SK-N-SH treated with all-trans-retinoic acid at 6 μM for 48 hours (cell line): Measurements from ENCODE around the gene VTI1A.

Experiments used
- ATAC-seq: fragments of 200-7000 bp; cut with Tn5 transposase; 3 replicates; pipeline ENCODE4 v1.9.1; 2020; ENCODE audit warnings: mild to moderate bottlenecking, moderate library complexity
- ARNTL ChIP-seq: fragments of 450-650 bp; formaldehyde crosslinking; IDR thresholded peaks from 2 replicates; pipeline ENCODE4 v1.5.0; 2020; ENCODE audit warnings: low read depth, mild to moderate bottlenecking, moderate library complexity, borderline replicate concordance
- BACH2 ChIP-seq: fragments of 250-450 bp; sonication (Bioruptor Pico); IDR thresholded peaks from 2 replicates; pipeline ENCODE4 v1.9.0; 2021; ENCODE audit warnings: mild to moderate bottlenecking, borderline replicate concordance
- CSDC2 ChIP-seq: fragments of 250-450 bp; sonication (Bioruptor Pico); IDR thresholded peaks from 2 replicates; pipeline ENCODE4 v1.5.0; 2020; ENCODE audit warnings: mild to moderate bottlenecking, moderate library complexity
- ESRRG ChIP-seq: fragments of 250-450 bp; sonication (Bioruptor Pico); IDR thresholded peaks from 2 replicates; pipeline ENCODE4 v1.6.1; 2021; ENCODE audit warnings: mild to moderate bottlenecking
- GLIS3 ChIP-seq: fragments of 250-450 bp; sonication (Bioruptor Pico); IDR thresholded peaks from 2 replicates; pipeline ENCODE4 v1.5.0; 2020; ENCODE audit warnings: mild to moderate bottlenecking, moderate library complexity
- ISL1 ChIP-seq: fragments of 250-450 bp; sonication (Bioruptor Pico); IDR thresholded peaks from 2 replicates; pipeline ENCODE4 v2.1.2; 2022; ENCODE audit warnings: mild to moderate bottlenecking, moderate library complexity
- OSR1 ChIP-seq: fragments of 250-450 bp; sonication (Bioruptor Pico); IDR thresholded peaks from 2 replicates; pipeline ENCODE4 v1.8.0; 2022; ENCODE audit warnings: moderate library complexity, mild to moderate bottlenecking, inconsistent platforms
- RARB ChIP-seq: fragments of 250-450 bp; sonication (Bioruptor Pico); IDR thresholded peaks from 2 replicates; pipeline ENCODE4 v1.8.0; 2021; ENCODE audit warnings: mild to moderate bottlenecking, moderate library complexity
- SNAI2 ChIP-seq: fragments of 250-450 bp; sonication (Bioruptor Pico); IDR thresholded peaks from 2 replicates; pipeline ENCODE4 v1.5.0; 2020; ENCODE audit warnings: mild to moderate bottlenecking, moderate library complexity
- TCF4 ChIP-seq: fragments of 250-450 bp; sonication (Bioruptor Pico); IDR thresholded peaks from 2 replicates; pipeline ENCODE4 v1.8.0; 2021; ENCODE audit warnings: mild to moderate bottlenecking, moderate library complexity, borderline replicate concordance
- TOX ChIP-seq: fragments of 250-450 bp; sonication (Bioruptor Pico); IDR thresholded peaks from 2 replicates; pipeline ENCODE4 v1.8.0; 2021; ENCODE audit warnings: mild to moderate bottlenecking, moderate library complexity, borderline replicate concordance
- ZC3H10 ChIP-seq: fragments of 250-450 bp; sonication (Bioruptor Pico); IDR thresholded peaks from 2 replicates; pipeline ENCODE4 v1.5.1; 2021; ENCODE audit warnings: mild to moderate bottlenecking, moderate library complexity
- ZFP3 ChIP-seq: fragments of 250-450 bp; sonication (Bioruptor Pico); IDR thresholded peaks from 2 replicates; pipeline ENCODE4 v1.5.0; 2020; ENCODE audit warnings: mild to moderate bottlenecking, moderate library complexity
- ZFP30 ChIP-seq: fragments of 450-650 bp; formaldehyde crosslinking; IDR thresholded peaks from 2 replicates; pipeline ENCODE4 v1.5.0; 2022; ENCODE audit warnings: mild to moderate bottlenecking, moderate library complexity
- ZNF70 ChIP-seq: fragments of 450-650 bp; formaldehyde crosslinking; IDR thresholded peaks from 2 replicates; pipeline ENCODE4 v1.5.0; 2020; ENCODE audit warnings: mild to moderate bottlenecking, moderate library complexity
- ZNF8 ChIP-seq: fragments of 450-650 bp; formaldehyde crosslinking; IDR thresholded peaks from 2 replicates; pipeline ENCODE4 v1.5.0; 2020; ENCODE audit warnings: mild to moderate bottlenecking, moderate library complexity
- TF ChIP-seq, protein P1 (sequence below): fragments of 250-450 bp; sonication (Bioruptor Pico); IDR thresholded peaks from 2 replicates; pipeline ENCODE4 v1.5.1; 2020; ENCODE audit warnings: low read depth, mild to moderate bottlenecking, moderate library complexity
- TF ChIP-seq, protein P2 (sequence below): fragments of 250-450 bp; sonication (Bioruptor Pico); IDR thresholded peaks from 2 replicates; pipeline ENCODE4 v1.8.0; 2020; ENCODE audit warnings: mild to moderate bottlenecking, moderate library complexity, borderline replicate concordance
- TF ChIP-seq, protein P3 (sequence below): fragments of 250-450 bp; sonication (Bioruptor Pico); IDR thresholded peaks from 2 replicates; pipeline ENCODE4 v1.8.0; 2021; ENCODE audit warnings: low read depth, mild to moderate bottlenecking, moderate library complexity, borderline replicate concordance
- TF ChIP-seq, protein P4 (sequence below): fragments of 250-450 bp; sonication (Bioruptor Pico); IDR thresholded peaks from 2 replicates; pipeline ENCODE4 v1.5.0; 2020; ENCODE audit warnings: mild to moderate bottlenecking, moderate library complexity
- TF ChIP-seq, protein P5 (sequence below): fragments of 250-450 bp; sonication (Bioruptor Pico); IDR thresholded peaks from 2 replicates; pipeline ENCODE4 v1.5.1; 2021; ENCODE audit warnings: mild to moderate bottlenecking, moderate library complexity

Gene VTI1A

DNA sequence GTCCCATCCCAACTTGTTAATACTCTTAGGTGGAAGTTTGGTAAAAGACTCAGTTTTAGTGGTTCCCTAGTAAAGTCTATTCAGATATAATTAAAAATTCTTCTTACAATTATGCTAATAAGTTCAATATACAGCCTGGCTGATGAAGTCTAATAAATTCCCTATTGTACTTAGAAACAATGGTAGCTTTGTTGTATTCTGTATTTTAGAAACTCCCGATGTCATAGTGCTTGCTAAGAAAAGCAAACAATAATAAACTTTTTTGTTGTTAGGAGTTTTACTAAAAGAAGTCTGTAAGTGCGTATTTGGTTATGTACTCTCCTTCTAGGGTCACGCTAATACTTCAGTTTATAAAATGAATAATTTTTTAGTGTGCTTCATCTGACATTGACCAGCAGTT is 206.8 kb downstream of the VTI1A start:
- TF ChIP-seq RARB (CRISPR knock-in tag) (no peak), BACH2 (CRISPR knock-in tag) (no peak), ESRRG (no peak), GLIS3 (no peak), SNAI2 (no peak), ZNF8 (CRISPR knock-in tag) (no peak), ARNTL (no peak), ZC3H10 (CRISPR knock-in tag) (no peak), OSR1 (CRISPR knock-in tag) (no peak), TCF4 (CRISPR knock-in tag) (no peak), CSDC2 (CRISPR knock-in tag) (no peak), ZFP3 (CRISPR knock-in tag) (no peak), ZNF70 (CRISPR knock-in tag) (no peak), ZFP30 (CRISPR knock-in tag) (no peak)
- TF ChIP-seq, protein P1, sequence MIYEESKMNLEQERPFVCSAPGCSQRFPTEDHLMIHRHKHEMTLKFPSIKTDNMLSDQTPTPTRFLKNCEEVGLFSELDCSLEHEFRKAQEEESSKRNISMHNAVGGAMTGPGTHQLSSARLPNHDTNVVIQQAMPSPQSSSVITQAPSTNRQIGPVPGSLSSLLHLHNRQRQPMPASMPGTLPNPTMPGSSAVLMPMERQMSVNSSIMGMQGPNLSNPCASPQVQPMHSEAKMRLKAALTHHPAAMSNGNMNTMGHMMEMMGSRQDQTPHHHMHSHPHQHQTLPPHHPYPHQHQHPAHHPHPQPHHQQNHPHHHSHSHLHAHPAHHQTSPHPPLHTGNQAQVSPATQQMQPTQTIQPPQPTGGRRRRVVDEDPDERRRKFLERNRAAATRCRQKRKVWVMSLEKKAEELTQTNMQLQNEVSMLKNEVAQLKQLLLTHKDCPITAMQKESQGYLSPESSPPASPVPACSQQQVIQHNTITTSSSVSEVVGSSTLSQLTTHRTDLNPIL: no peak
- TF ChIP-seq, protein P2, sequence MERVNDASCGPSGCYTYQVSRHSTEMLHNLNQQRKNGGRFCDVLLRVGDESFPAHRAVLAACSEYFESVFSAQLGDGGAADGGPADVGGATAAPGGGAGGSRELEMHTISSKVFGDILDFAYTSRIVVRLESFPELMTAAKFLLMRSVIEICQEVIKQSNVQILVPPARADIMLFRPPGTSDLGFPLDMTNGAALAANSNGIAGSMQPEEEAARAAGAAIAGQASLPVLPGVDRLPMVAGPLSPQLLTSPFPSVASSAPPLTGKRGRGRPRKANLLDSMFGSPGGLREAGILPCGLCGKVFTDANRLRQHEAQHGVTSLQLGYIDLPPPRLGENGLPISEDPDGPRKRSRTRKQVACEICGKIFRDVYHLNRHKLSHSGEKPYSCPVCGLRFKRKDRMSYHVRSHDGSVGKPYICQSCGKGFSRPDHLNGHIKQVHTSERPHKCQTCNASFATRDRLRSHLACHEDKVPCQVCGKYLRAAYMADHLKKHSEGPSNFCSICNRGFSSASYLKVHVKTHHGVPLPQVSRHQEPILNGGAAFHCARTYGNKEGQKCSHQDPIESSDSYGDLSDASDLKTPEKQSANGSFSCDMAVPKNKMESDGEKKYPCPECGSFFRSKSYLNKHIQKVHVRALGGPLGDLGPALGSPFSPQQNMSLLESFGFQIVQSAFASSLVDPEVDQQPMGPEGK (CRISPR knock-in tag): no peak
- TF ChIP-seq, protein P3, sequence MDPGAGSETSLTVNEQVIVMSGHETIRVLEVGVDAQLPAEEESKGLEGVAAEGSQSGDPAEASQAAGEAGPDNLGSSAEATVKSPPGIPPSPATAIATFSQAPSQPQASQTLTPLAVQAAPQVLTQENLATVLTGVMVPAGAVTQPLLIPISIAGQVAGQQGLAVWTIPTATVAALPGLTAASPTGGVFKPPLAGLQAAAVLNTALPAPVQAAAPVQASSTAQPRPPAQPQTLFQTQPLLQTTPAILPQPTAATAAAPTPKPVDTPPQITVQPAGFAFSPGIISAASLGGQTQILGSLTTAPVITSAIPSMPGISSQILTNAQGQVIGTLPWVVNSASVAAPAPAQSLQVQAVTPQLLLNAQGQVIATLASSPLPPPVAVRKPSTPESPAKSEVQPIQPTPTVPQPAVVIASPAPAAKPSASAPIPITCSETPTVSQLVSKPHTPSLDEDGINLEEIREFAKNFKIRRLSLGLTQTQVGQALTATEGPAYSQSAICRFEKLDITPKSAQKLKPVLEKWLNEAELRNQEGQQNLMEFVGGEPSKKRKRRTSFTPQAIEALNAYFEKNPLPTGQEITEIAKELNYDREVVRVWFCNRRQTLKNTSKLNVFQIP (CRISPR knock-in tag): no peak
- TF ChIP-seq, protein P4, sequence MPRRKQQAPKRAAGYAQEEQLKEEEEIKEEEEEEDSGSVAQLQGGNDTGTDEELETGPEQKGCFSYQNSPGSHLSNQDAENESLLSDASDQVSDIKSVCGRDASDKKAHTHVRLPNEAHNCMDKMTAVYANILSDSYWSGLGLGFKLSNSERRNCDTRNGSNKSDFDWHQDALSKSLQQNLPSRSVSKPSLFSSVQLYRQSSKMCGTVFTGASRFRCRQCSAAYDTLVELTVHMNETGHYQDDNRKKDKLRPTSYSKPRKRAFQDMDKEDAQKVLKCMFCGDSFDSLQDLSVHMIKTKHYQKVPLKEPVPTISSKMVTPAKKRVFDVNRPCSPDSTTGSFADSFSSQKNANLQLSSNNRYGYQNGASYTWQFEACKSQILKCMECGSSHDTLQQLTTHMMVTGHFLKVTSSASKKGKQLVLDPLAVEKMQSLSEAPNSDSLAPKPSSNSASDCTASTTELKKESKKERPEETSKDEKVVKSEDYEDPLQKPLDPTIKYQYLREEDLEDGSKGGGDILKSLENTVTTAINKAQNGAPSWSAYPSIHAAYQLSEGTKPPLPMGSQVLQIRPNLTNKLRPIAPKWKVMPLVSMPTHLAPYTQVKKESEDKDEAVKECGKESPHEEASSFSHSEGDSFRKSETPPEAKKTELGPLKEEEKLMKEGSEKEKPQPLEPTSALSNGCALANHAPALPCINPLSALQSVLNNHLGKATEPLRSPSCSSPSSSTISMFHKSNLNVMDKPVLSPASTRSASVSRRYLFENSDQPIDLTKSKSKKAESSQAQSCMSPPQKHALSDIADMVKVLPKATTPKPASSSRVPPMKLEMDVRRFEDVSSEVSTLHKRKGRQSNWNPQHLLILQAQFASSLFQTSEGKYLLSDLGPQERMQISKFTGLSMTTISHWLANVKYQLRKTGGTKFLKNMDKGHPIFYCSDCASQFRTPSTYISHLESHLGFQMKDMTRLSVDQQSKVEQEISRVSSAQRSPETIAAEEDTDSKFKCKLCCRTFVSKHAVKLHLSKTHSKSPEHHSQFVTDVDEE: no peak
- TF ChIP-seq, all 23 proteins: peak for 0
- no peak for ATAC-seq

DNA sequence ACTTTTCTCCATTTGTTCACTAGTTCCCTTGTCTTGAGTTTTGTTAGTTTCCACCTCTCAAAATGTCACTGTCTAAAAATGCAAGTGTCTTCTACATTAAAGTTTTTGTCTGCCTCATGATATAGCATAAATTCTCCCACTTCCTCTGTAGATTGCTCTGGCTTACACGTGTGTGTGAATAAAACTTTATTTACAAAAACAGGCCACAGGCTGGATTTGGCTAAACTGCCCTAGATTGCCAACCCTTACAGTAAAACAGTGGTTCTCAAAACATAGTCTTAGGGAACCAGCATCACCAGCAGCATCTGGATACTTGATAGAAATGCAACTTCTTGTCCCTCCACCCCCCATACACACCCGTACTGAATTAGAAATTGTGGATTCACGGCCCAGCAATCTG is 207.8 kb downstream of the VTI1A start:
- no peak for TF ChIP-seq ZNF8 (CRISPR knock-in tag)
- TF ChIP-seq, protein P3 (CRISPR knock-in tag): no peak
- TF ChIP-seq GLIS3: no peak
- no peak for TF ChIP-seq ZC3H10 (CRISPR knock-in tag)
- TF ChIP-seq OSR1 (CRISPR knock-in tag): no peak
- TF ChIP-seq, protein P5, sequence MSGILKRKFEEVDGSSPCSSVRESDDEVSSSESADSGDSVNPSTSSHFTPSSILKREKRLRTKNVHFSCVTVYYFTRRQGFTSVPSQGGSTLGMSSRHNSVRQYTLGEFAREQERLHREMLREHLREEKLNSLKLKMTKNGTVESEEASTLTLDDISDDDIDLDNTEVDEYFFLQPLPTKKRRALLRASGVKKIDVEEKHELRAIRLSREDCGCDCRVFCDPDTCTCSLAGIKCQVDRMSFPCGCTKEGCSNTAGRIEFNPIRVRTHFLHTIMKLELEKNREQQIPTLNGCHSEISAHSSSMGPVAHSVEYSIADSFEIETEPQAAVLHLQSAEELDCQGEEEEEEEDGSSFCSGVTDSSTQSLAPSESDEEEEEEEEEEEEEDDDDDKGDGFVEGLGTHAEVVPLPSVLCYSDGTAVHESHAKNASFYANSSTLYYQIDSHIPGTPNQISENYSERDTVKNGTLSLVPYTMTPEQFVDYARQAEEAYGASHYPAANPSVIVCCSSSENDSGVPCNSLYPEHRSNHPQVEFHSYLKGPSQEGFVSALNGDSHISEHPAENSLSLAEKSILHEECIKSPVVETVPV: no peak
- no peak for TF ChIP-seq SNAI2
- TF ChIP-seq ZNF70 (CRISPR knock-in tag): no peak
- TF ChIP-seq CSDC2 (CRISPR knock-in tag): no peak
- no peak for TF ChIP-seq ZFP3 (CRISPR knock-in tag)
- TF ChIP-seq RARB (CRISPR knock-in tag): no peak
- TF ChIP-seq, protein P2 (CRISPR knock-in tag): no peak
- TF ChIP-seq ZFP30 (CRISPR knock-in tag): no peak
- TF ChIP-seq TOX (CRISPR knock-in tag): no peak
- no peak for TF ChIP-seq ISL1
- ATAC-seq: no peak
